Body of pancreas (tissue), 4 donors: ENCODE measurements around the gene SEPHS2. TPM values are rescaled to one million over a fixed set of nuclear protein-coding genes. Genes with fewer than 3 reads are reported as not detected.

ENCODE experiments used
- ATAC-seq: fragments of 150-250 bp; one replicate; pipeline ENCODE4 v1.9.1; 2016
- DNase-seq, 4 donors: peaks; one replicate each; pipeline ENCODE4 v3.0.0-alpha.2; 2019
- H3K27ac ChIP-seq, 4 donors: fragments of 200-600 bp; sonication (generic); 1 replicate in 3 of 4; 2 replicates in 1 of 4; pipeline versions ENCODE4 v1.5.1 to v1.6.1; 2016 to 2019; ENCODE audit warnings: mild to moderate bottlenecking in 1 of 4, mixed read lengths in 1 of 4, moderate library complexity in 1 of 4
- H3K27me3 ChIP-seq, 2 donors: fragments of 200-600 bp; sonication (generic); one replicate each; pipeline ENCODE4 v1.6.0; 2016; ENCODE audit warnings: mild to moderate bottlenecking in 1 of 2
- H3K36me3 ChIP-seq, 2 donors: fragments of 200-600 bp; sonication (generic); replicated peaks in 1 of 2; 2 replicates each; pipeline ENCODE4 v1.5.1; 2016; ENCODE audit warnings: low read depth in 2 of 2; ENCODE audit not compliant: insufficient read depth in 1 of 2
- H3K4me1 ChIP-seq: fragments of 200-600 bp; sonication (generic); one replicate; pipeline ENCODE4 v1.6.0; 2016
- H3K4me3 ChIP-seq, 2 donors: fragments of 200-600 bp; sonication (generic); 1 replicate in 1 of 2; 2 replicates in 1 of 2; pipeline ENCODE4 v1.5.1; 2016 to 2019
- H3K9me3 ChIP-seq, 3 donors: fragments of 200-600 bp; sonication (generic); 1 replicate in 2 of 3; 2 replicates in 1 of 3; pipeline ENCODE4 v1.5.1; 2016
- CTCF ChIP-seq, 7 experiments: fragments of 450-650 bp in 4 of 7; fragments of 200-600 bp in 3 of 7; sonication (generic) in 3 of 7; IDR thresholded peaks; one replicate each; pipeline ENCODE4 v1.5.1; 2016 to 2019; ENCODE audit warnings: antibody characterized with exemption in 7 of 7
- POLR2A ChIP-seq, 3 donors: fragments of 450-650 bp; IDR thresholded peaks; one replicate each; pipeline ENCODE4 v1.6.1; 2016; ENCODE audit warnings: antibody characterized with exemption in 3 of 3, mild to moderate bottlenecking in 2 of 3
- WGBS, 2 donors: methylation state at CpG; one replicate each; pipeline ENCODE4 v1.1.5; 2017; 5-methylcytosine and 5-hydroxymethylcytosine counted together
- intact Hi-C: fragments of 100-400 bp; cut with DNase I; formaldehyde crosslinking; loops from one replicate; pipeline ENCODE4 v1.15.1; 2023
- total RNA-seq, 2 donors: library from RNA; depleted of rRNA; stranded (reverse); fragments of >200 nt; gene quantifications; one replicate each; pipeline ENCODE4 v1.1.0, GENCODE V29; 2016

The SEPHS2 gene
- total RNA-seq, 2 donors from 2014 or later, result 28.0 to 29.6 TPM

GRCh38 chr16:30476991-30477390 lies 31.3 kb upstream of the SEPHS2 start:
- Histone ChIP-seq H3K27ac (no peak overlapping the region), H3K27me3 (peaks cover 0 to 6% of the 10 kb centered on the region in 2 donors), H3K36me3 (no peaks in the 10 kb centered on the region), H3K4me1 (no peaks in the 10 kb centered on the region), H3K4me3 (no peak overlapping the region), H3K9me3 (no peaks in the 10 kb centered on the region)
- DNase-seq (no peak), ATAC-seq (no peak)
- TF ChIP-seq POLR2A (IDR thresholded peaks at IDR 0.05) (no peak), CTCF (IDR thresholded peaks at IDR 0.05) (no peak)
- WGBS, 2 donors, result 46 to 49% methylated on average over 3 of the region's 3 CpGs
- intact Hi-C loops, result no loop called here

- no peaks in the 10 kb centered on the region for H3K36me3 ChIP-seq
- no peak overlapping the region for H3K4me3 ChIP-seq
- H3K27ac ChIP-seq, result no peak overlapping the region
- DNase-seq (no peak), ATAC-seq (no peak)
- no peaks in the 10 kb centered on the region for H3K4me1 ChIP-seq
- TF ChIP-seq CTCF (IDR thresholded peaks at IDR 0.05) (no peak), POLR2A (IDR thresholded peaks at IDR 0.05) (no peak)
- H3K27me3 ChIP-seq, result peaks cover 0 to 6% of the 10 kb centered on the region in 2 donors
- intact Hi-C loops, result no loop called here
- WGBS, 2 donors, result 78 to 82% methylated on average over 6 to 7 of the region's 7 CpGs
- H3K9me3 ChIP-seq, result no peaks in the 10 kb centered on the region
Measured at GRCh38 chr16:30474684-30475083, 29.0 kb upstream of the SEPHS2 start.

GRCh38 chr16:30474074-30474452 lies 28.4 kb upstream of the SEPHS2 start:
- ATAC-seq (no peak), DNase-seq (no peak)
- Histone ChIP-seq H3K36me3 (no peaks in the 10 kb centered on the region), H3K27ac (no peak overlapping the region), H3K4me3 (no peak overlapping the region), H3K9me3 (no peaks in the 10 kb centered on the region), H3K27me3 (peaks cover 0 to 6% of the 10 kb centered on the region in 2 donors), H3K4me1 (no peaks in the 10 kb centered on the region)
- intact Hi-C loops, result no loop called here
- TF ChIP-seq CTCF (IDR thresholded peaks at IDR 0.05) (no peak), POLR2A (IDR thresholded peaks at IDR 0.05) (no peak)
- 23 to 35% methylated on average over 7 to 21 of the region's 35 CpGs for WGBS, 2 donors

GRCh38 chr16:30473231-30474073 lies 27.8 kb upstream of the SEPHS2 start:
- DNase-seq (peak in 1 of 4 donors; percentile 22), ATAC-seq (no peak)
- H3K27me3 ChIP-seq, result peaks cover 0 to 6% of the 10 kb centered on the region in 2 donors
- no peaks in the 10 kb centered on the region for H3K36me3 ChIP-seq
- intact Hi-C loops, result no loop called here
- H3K27ac ChIP-seq, result no peak overlapping the region
- TF ChIP-seq CTCF (IDR thresholded peaks at IDR 0.05) (no peak), POLR2A (IDR thresholded peaks at IDR 0.05) (no peak)
- WGBS, 2 donors, result 51 to 55% methylated on average over 16 to 19 of the region's 19 CpGs
- no peak overlapping the region for H3K4me3 ChIP-seq
- H3K4me1 ChIP-seq, result no peaks in the 10 kb centered on the region
- H3K9me3 ChIP-seq, result no peaks in the 10 kb centered on the region
